Muscle of leg (tissue), 16 donors: ENCODE measurements around the gene SYT9. TPM values are rescaled to one million over a fixed set of nuclear protein-coding genes. Genes with fewer than 3 reads are reported as not detected.

ENCODE experiments used
- DNase-seq: peaks from one replicate; pipeline ENCODE4 v3.0.0; 2013
- H3K27ac ChIP-seq: one replicate; pipeline ENCODE4 v1.5.1; 2013; ENCODE audit warnings: mild to moderate bottlenecking, low read length, control low read depth
- H3K27me3 ChIP-seq: one replicate; pipeline ENCODE4 v1.6.1; 2013; ENCODE audit warnings: low read length; ENCODE audit not compliant: control insufficient read depth, insufficient read depth
- H3K36me3 ChIP-seq: one replicate; pipeline ENCODE4 v1.6.1; 2013; ENCODE audit warnings: low read length; ENCODE audit not compliant: control insufficient read depth, insufficient read depth
- H3K4me1 ChIP-seq: one replicate; pipeline ENCODE4 v1.6.1; 2013; ENCODE audit warnings: low read length; ENCODE audit not compliant: control insufficient read depth, insufficient read depth
- H3K4me3 ChIP-seq: one replicate; pipeline ENCODE4 v1.5.1; 2013; ENCODE audit warnings: low read length, control low read depth
- H3K9me3 ChIP-seq: replicated peaks from 2 replicates; pipeline ENCODE4 v1.6.1; 2013; ENCODE audit warnings: low read depth, low read length; ENCODE audit not compliant: control insufficient read depth
- WGBS: methylation state at CpG from one replicate; pipeline ENCODE4 v1.1.5; 2013; ENCODE audit warnings: missing lambda C conversion rate; ENCODE audit not compliant: insufficient coverage; 5-methylcytosine and 5-hydroxymethylcytosine counted together
- long read RNA-seq, 11 donors: transcript quantifications; one replicate each; lab custom pipeline, GENCODE V29; 2026
- polyA plus RNA-seq, 8 donors: library from polyadenylated mRNA; unstranded; fragments of 120-200 nt; gene quantifications; one replicate each; pipeline versions ENCODE4 v1.2.1 to v1.2.3, GENCODE V29; 2013; ENCODE audit warnings: inconsistent platforms in 1 of 8, low replicate concordance in 1 of 8; ENCODE audit not compliant: insufficient read length in 8 of 8, insufficient read depth in 1 of 8
- total RNA-seq: library from RNA; stranded (reverse); fragments of 120-200 nt; gene quantifications from one replicate; pipeline ENCODE4 v1.2.4, GENCODE V29; 2013

The SYT9 gene
- 0.35 TPM for total RNA-seq
- polyA plus RNA-seq: 1 to 10 TPM in 1 of 8 donors, under 1 TPM in 7; 0.19 to 1.1 (median 0.54) TPM
- long read RNA-seq, donor 1: 0 reads
- long read RNA-seq, donor 2: 0 reads
- long read RNA-seq, donor 3: 0 reads
- long read RNA-seq, donor 4: 0 reads
- long read RNA-seq, donor 5: 0 reads
- long read RNA-seq, donor 6: 0 reads
- long read RNA-seq, donor 7: 0 reads
- long read RNA-seq, donor 8: 0 reads
- long read RNA-seq, donor 9: 0 reads
- long read RNA-seq, donor 10: 0 reads
- long read RNA-seq, donor 11: 0 reads

DNA sequence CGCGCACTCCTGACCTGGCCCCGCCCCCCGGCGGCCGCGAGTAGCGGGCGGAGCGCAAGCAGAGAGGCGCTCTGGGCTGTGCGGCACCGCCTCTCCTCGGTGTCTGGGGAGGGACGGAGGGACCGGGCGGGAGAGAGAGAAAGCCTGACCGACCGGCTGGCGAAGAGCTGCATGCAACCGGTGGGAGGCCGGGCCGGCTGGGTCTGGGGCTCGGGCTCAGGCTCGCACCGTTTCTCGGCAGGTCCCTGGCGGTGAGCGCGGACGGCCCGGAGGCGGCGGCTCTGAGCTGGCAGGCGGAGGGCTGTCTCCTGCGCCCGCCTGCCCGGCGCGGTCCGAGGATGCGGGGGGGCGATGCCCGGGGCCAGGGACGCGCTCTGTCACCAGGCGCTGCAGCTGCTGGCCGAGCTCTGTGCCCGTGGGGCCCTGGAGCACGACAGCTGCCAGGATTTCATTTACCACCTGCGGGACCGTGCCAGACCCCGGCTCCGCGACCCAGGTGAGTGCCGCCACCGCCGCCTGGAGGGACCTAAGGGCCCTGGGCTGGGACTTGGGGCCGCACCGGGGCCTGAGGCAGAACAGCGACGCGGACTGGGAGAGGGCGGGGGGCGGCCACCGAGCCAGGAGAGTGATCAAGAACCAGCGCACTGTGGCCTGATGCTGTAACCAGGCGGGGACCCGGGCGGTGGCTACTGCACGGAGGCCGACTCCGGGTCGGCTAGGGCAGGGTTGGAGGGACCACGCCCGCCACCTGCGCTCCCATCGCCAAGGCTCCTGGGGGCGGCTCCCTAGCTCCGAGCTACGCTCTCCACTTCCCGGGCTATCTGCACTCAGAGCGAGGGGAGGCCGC lies at the start of gene SYT9:
SYT9 (plus strand) TSS at position 69 of the 847 bp plus-strand sequence; CDS start at position 352, 283 bp downstream.
- WGBS: under 1% methylated on average over 84 of the region's 84 CpGs
- peaks cover 32% of the 10 kb centered on the region for H3K27me3 ChIP-seq

DNA sequence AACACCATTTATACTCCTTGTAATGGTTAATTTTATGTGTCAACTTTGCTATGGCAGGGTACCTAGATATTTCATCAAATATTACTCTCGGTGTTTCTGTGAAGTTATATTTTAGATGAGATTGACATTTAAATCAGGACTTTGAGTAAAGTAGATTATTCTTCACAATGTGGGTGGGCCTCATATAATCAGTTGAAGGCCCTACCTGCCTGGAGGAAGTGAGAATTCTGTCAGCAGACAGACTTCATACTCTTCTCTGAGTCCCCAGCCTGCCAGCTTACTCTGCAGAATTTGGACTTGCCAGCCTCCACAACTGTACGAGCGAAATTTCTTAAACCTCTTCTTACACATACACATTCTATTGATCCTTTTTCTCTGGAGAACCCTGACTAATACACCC lies 49.3 kb upstream of the SYT9 start:
- H3K9me3 ChIP-seq: no peaks in the 10 kb centered on the region
- 100% methylated on average over 2 of the region's 3 CpGs for WGBS
- H3K27ac ChIP-seq: no peak overlapping the region
- H3K4me3 ChIP-seq: no peak overlapping the region
- no peaks in the 10 kb centered on the region for H3K4me1 ChIP-seq
- DNase-seq: no peak
- no peaks in the 10 kb centered on the region for H3K36me3 ChIP-seq
- no peaks in the 10 kb centered on the region for H3K27me3 ChIP-seq

More for the DNA sequence above, at the start of gene SYT9:
- Histone ChIP-seq H3K4me3 (peak within 1 kb of the TSS; percentile 41), H3K9me3 (no peaks in the 10 kb centered on the region), H3K36me3 (no peaks in the 10 kb centered on the region), H3K4me1 (peaks cover 13% of the 10 kb centered on the region), H3K27ac (no peak within 1 kb of the TSS)
- DNase-seq: peak; percentile 56

DNA sequence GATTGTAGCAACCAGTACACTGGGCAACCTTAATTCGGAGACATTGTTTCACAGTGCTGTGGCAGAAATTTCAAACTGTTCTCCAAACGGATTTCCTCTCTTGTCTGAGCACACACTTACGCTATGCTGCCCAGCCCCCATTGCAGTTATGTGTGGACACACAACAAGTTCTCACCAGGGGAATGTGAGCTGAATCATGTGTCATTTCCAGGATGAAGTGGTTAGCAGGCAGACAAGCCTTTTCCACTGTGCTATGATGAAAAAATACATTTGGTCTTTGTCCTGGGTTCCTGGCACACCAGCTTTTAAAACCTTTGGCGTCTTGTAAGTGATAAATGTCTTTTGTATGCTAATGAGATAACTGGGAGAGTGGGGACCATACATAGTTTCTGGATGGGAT lies 46.9 kb upstream of the SYT9 start:
- no peak overlapping the region for H3K27ac ChIP-seq
- 62% methylated on average over 2 of the region's 4 CpGs for WGBS
- H3K27me3 ChIP-seq: no peaks in the 10 kb centered on the region
- H3K36me3 ChIP-seq: no peaks in the 10 kb centered on the region
- no peaks in the 10 kb centered on the region for H3K9me3 ChIP-seq
- no peak for DNase-seq
- no peaks in the 10 kb centered on the region for H3K4me1 ChIP-seq
- no peak overlapping the region for H3K4me3 ChIP-seq

DNA sequence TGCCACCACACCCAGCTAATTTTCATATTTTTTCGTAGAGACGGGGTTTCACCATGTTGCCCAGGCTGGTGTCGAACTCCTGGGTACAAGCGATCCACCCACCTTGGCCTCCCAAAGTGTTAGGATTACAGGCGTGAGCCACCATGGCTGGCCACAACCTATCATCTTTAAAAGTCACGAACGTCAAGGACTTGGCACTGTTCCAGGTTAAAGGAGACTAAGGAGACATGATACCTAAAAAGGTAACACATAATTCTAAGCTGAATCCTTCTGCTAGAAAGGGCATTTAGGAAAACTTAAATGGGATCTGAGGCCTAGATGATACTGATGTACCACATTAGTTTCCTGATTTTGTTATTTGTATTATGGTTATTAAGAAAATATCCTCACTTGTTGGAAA lies 43.3 kb upstream of the SYT9 start:
- no peaks in the 10 kb centered on the region for H3K9me3 ChIP-seq
- H3K4me3 ChIP-seq: no peak overlapping the region
- DNase-seq: no peak
- H3K4me1 ChIP-seq: no peaks in the 10 kb centered on the region
- H3K36me3 ChIP-seq: no peaks in the 10 kb centered on the region
- no peak overlapping the region for H3K27ac ChIP-seq
- no peaks in the 10 kb centered on the region for H3K27me3 ChIP-seq
- WGBS: 100% methylated on average over 1 of the region's 7 CpGs

- H3K4me1 ChIP-seq: no peaks in the 10 kb centered on the region
- no peak for DNase-seq
- no peaks in the 10 kb centered on the region for H3K36me3 ChIP-seq
- no peaks in the 10 kb centered on the region for H3K27me3 ChIP-seq
- no peaks in the 10 kb centered on the region for H3K9me3 ChIP-seq
- no peak overlapping the region for H3K27ac ChIP-seq
- H3K4me3 ChIP-seq: no peak overlapping the region
Observed at GRCh38 chr11:7219491-7219890, 32.2 kb upstream of the SYT9 start.

GRCh38 chr11:7220636-7221035 lies 31.1 kb upstream of the SYT9 start:
- H3K27me3 ChIP-seq: no peaks in the 10 kb centered on the region
- no peaks in the 10 kb centered on the region for H3K4me1 ChIP-seq
- H3K36me3 ChIP-seq: no peaks in the 10 kb centered on the region
- H3K9me3 ChIP-seq: no peaks in the 10 kb centered on the region
- no peak overlapping the region for H3K4me3 ChIP-seq
- no CpG with 5 or more reads among the region's 3 CpGs for WGBS
- no peak for DNase-seq
- H3K27ac ChIP-seq: no peak overlapping the region

DNA sequence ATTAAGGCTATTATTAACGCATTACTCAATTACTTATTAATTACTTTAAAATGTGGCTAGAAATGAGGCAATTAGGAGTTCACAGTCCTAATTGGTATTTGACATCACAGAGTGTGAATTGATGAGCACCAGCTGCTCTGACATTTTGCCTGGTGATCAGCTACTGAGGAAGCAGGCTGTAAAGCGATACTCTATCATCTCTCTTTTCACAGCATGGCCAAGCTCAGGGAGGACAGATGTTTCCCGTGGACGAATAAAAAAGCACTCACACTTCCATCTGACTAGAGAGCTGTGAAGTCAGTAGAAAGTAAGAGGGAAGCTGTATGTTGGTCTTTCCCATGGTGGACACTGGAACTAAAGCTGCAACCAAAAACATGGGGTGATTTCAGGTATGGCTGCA lies 29.1 kb upstream of the SYT9 start:
- H3K27me3 ChIP-seq: no peaks in the 10 kb centered on the region
- no peak overlapping the region for H3K27ac ChIP-seq
- no peaks in the 10 kb centered on the region for H3K9me3 ChIP-seq
- no CpG with 5 or more reads among the region's 4 CpGs for WGBS
- no peak for DNase-seq
- no peaks in the 10 kb centered on the region for H3K4me1 ChIP-seq
- no peaks in the 10 kb centered on the region for H3K36me3 ChIP-seq
- H3K4me3 ChIP-seq: no peak overlapping the region

- no peaks in the 10 kb centered on the region for H3K4me1 ChIP-seq
- no peak overlapping the region for H3K4me3 ChIP-seq
- no peak overlapping the region for H3K27ac ChIP-seq
- DNase-seq: no peak
- peaks cover 3% of the 10 kb centered on the region for H3K27me3 ChIP-seq
- 64% methylated on average over 3 of the region's 5 CpGs for WGBS
- H3K36me3 ChIP-seq: no peaks in the 10 kb centered on the region
- H3K9me3 ChIP-seq: no peaks in the 10 kb centered on the region
Observed at GRCh38 chr11:7239877-7240276, 11.8 kb upstream of the SYT9 start.

DNA sequence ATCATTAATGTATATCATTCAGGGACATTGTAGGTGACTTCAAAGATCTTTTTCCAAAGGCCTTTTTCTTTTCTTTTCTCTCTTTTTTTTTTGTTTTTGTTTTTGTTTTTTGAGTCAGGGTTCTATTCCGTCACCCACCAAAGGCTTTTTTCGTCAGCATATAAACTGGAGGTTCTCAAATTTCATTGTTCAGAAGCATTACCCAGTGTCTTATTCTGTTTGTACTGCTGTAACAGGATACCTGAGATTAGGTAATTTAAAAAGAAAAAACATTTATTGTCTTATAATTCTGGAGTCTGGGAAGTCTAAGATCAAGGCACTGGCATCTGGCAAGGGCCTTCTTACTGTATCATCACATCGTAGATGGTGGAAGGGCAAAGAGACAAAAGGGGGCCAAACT lies 6.4 kb upstream of the SYT9 start:
- Histone ChIP-seq H3K27me3 (no peaks in the 10 kb centered on the region), H3K4me1 (no peaks in the 10 kb centered on the region), H3K9me3 (no peaks in the 10 kb centered on the region), H3K36me3 (no peaks in the 10 kb centered on the region), H3K4me3 (no peak overlapping the region), H3K27ac (no peak overlapping the region)
- DNase-seq: no peak
- WGBS: no CpG with 5 or more reads among the region's 3 CpGs

DNA sequence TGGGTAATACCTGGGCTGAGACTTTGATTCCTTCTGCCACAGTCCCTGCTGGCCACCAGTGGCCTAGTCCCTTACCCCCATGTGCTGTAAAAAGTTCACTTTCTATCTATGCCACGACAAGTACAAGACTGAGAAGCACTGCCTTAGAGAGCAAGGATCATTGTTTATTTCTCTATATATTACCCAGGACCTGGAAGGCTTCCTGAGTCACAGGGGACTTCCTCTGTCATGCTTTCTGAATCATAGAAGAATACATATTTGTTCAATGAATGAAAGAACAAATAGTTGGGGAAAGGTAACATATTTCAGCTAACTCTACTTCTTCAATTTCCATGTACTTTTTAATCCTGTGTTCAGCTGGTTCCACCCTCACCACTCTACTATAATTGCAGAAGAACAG lies 5.5 kb upstream of the SYT9 start:
- H3K27ac ChIP-seq: no peak overlapping the region
- no peaks in the 10 kb centered on the region for H3K36me3 ChIP-seq
- peaks cover under 1% of the 10 kb centered on the region for H3K4me1 ChIP-seq
- WGBS: no CpG with 5 or more reads among the region's 1 CpG
- no peak for DNase-seq
- H3K4me3 ChIP-seq: no peak overlapping the region
- H3K9me3 ChIP-seq: no peaks in the 10 kb centered on the region
- peaks cover 2% of the 10 kb centered on the region for H3K27me3 ChIP-seq
